Embryonic facial prominence (tissue), 1 donor: ENCODE results near the gene SLC35F4.

ENCODE experiments used
- DNase-seq: peaks from one replicate; pipeline ENCODE4 v3.0.0-alpha.2; 2016; ENCODE audit errors: extremely low spot score

Gene SLC35F4

DNA sequence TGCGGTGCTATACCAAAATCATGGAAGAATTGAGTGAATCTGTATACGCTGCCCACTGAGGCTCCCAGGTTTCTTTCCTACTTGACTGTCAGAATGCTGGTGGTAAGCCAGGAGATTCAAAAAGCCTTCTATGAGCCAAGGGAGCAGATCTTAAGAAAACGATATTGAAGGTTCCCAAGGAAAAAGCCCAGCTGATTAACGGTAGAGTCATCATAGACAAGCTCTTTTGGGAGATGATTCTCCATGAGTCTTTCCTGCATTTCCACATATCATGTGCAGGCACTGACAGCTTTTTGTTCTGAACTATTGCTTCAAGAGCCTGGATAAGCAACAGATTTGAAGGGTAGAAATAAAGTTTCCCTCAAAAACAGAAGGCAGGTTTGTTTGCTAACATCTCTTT lies 17.5 kb downstream of the SLC35F4 start:
- DNase-seq = no peak

- no peak for DNase-seq
These were observed 18.2 kb downstream of the SLC35F4 start for GRCh38 chr14:57847706-57848105.

GRCh38 chr14:57847096-57847495 lies 18.8 kb downstream of the SLC35F4 start:
- DNase-seq = peak; percentile 16

- DNase-seq = peak; percentile 61
These were observed 19.3 kb downstream of the SLC35F4 start for GRCh38 chr14:57846596-57846995.

DNA sequence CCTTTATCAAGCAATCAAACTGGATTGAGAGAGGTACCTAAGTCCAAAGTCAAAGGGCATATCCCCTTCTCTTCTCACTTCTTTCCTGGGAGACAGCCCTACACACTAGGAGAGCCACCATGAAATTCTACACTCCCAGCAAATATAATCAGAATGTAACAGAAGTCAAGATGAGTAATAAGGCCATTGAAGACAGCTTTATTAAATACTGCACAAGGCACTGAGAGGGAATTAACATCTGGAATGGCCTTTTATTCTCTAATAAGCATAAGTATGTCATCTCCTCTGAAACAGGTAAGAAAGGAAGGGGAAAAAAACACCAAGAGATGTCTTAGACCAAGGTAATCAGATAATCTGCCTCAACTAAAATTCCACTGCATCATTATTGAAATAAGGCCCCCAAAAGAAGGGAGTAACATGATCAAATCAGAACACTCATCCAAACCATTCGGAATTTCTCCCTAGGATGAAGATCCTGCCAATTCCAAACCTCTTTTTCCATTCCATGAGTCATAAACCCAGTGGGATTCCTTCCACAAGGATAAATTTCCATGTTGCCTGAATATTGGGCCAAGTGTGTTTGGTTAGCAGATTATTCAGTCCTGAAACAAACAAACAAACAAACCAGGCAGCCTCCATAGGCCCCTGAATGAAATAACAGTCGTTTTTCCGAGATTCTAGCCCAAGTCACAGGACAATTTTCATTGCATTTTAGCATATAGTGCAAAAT lies 19.9 kb downstream of the SLC35F4 start:
- peak; percentile 47 for DNase-seq

- no peak for DNase-seq
These were observed 20.6 kb downstream of the SLC35F4 start for GRCh38 chr14:57845316-57845715.

- no peak for DNase-seq
These were observed 28.6 kb downstream of the SLC35F4 start for GRCh38 chr14:57837267-57837666.

- no peak for DNase-seq
These were observed 30.1 kb downstream of the SLC35F4 start for GRCh38 chr14:57835766-57836165.

GRCh38 chr14:57834961-57835360 lies 30.9 kb downstream of the SLC35F4 start:
- DNase-seq = no peak

- DNase-seq = no peak
These were observed 31.8 kb downstream of the SLC35F4 start for GRCh38 chr14:57834001-57834598.

DNA sequence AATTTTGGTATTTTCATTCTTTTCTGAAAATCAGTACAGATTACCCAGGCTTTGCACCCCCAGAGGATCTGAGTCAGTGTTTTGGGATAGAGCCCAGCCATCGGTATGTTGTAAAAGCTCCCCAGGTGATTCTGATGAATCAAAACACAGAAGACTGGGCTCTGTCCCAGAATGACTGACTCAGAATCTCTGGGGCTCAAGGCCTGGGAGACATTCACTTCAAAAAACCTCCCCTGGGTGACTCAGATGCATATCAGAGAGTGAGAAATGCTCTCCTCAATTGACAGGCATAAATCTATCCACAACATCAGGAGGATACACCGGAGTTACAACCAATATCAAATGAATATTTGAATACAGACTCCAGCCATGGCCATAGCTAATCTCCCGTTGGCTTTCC lies 32.6 kb downstream of the SLC35F4 start:
- no peak for DNase-seq

DNA sequence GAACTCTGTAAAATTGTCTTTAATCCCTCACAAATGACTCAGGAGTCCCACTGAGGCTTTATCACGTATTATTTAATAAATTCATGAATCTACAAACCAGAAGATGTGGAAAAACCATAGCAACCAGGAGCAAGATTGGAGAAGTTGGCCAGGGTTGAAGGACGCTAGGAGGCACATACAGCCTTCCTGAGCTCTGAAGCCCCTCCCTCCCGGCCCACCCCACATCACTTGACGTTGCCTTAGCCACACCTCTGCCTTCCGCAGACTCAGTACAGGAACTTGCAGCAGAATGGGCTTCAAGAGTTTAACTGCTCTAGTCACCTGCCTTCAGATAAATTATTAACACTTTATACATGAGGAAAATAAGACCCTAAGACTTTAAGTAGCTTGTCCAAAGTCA lies 33.9 kb downstream of the SLC35F4 start:
- no peak for DNase-seq

DNA sequence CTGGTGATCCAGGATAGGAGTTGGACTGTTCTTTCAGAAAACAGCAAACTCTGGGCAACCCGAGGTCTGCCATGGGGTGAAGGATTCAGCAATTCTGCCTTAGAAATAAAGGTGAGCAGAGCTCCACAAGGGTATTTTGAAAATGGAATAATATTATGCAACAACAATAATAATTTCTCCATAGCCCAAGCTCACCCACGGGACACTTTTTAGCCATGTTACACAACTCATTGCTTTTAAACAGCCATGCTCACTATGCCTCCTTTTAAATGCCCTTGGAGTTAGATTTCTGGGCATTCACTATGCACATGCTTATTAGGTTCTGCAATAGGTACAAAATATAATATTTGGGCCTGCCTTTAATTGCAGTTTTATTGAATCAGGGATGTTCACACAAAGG lies 37.2 kb downstream of the SLC35F4 start:
- no peak for DNase-seq

GRCh38 chr14:57823015-57823660 lies 42.8 kb downstream of the SLC35F4 start:
- DNase-seq = no peak

DNA sequence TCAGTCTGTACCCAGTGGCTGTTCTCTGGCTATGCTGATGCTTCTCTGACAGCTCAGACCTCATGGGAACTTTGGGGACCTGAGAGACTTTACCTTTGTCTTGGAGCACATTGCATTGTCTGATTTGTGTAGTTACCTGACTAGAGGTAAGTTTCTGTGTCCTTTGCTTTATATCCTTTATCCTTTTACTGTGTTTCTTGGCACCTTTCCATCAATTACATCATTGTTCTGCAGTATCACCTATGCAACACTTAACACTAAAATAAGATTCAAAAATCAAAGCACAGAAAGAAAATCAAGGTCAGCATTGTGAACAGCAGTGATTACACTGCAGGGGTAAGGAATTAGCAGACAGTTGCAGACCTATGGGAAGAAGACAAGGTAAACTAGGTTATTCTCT lies 43.8 kb downstream of the SLC35F4 start:
- DNase-seq = no peak

DNA sequence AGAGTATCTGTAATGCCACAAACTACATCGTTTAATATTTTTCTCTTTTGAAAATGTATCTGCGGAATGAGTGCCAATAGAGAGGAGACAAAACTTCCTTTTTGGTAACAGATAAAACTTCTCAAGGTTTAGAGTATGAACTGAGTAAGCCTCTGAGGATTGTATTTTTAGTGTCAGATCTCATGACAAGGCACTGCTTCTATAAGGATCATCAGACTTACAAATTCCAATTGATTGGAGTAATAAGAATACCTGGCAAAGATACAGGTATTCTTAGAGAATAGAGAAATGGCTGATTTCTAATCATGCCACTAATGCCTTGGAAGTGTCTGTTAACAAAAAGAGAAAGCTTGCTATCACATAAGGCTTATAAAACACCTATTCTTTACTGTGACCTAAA lies 45.3 kb downstream of the SLC35F4 start:
- DNase-seq = no peak

DNA sequence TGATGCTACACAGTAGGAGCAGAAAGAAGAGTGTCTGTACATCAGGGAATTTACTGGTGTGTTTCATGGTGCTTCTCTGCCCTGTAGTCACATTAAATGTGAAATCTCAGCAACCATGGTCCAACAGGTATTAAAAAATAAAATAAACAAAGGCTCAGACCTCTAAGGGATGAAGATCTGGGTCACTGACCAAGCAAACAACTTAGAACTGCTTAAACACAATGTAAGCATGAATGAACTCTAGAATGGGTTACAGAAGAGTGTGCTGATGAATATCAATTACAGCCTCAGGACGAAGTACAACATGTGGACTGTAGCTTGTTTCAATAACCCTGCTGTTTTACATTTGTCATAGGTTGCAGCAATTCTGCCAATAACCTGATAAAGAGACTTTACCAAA lies 47.4 kb downstream of the SLC35F4 start:
- DNase-seq = no peak

- DNase-seq = no peak
These were observed 49.2 kb downstream of the SLC35F4 start for GRCh38 chr14:57816568-57817284.

DNA sequence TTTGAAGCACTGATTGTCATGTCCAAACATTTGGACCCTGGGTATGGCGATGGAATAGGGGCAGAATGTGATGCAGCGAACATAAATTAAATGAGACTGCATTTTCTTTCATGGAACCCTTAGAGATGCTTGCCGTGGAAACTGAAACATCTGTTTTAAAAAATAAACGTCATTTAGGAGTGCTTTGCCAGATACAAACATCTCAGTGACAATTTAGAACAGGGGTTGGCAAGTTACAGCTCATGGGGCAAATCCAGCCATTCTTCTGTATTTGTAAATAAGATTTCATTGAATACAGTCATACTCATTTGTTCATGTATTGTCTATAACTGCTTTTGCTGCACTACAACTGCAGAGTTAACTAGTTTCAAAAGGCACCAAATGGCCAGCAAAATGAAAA lies 51.2 kb downstream of the SLC35F4 start:
- DNase-seq = no peak

DNA sequence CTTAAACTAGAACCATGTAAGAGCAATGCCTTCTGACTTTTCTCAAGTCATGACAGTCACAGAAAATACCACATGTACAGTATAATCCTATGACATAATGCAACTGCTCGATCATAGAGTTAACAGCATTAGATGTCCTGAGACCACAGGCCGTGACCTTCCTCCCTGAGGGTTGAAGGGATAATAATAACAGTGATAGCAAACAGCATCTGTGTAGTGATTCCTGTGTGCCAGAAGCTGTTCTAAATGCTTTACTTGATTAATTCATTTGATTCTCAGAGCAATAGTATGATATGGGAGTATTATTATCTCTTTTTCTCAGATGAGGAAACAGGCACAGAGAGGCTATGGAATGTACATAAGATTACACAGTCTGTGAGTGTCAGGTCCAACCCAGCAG lies 53.2 kb downstream of the SLC35F4 start:
- DNase-seq = no peak

- no peak for DNase-seq
These were observed 53.8 kb downstream of the SLC35F4 start for GRCh38 chr14:57811998-57812546.

DNA sequence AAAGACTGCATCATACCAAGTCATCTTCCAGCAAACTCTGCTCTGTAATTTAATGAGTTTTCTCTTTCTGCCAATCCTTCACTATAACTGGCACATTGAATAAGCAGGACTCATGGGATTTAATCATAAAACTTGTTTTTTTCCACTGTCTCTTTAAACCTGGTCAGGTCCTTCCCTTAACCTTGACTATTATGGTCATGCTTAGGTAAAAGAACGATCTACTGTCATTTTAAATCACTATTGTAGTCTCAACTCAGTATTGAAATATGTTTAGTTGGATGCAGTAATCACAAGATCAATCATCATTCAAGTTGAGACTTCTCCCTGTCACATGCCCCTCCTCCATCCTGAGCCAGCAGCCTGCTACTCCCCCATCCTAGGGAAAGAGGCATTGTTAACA lies 56.1 kb downstream of the SLC35F4 start:
- DNase-seq = no peak
